Loucy (cell line): ENCODE data around the gene SEC61B.

Source experiments
- EZH2phosphoT487 ChIP-seq: fragments of 200-600 bp; IDR thresholded peaks from 2 replicates; pipeline ENCODE4 v1.6.1; 2018; ENCODE audit warnings: antibody characterized with exemption, mild to moderate bottlenecking, moderate library complexity, borderline replicate concordance
- TF ChIP-seq, protein P1 (sequence below): fragments of 200-600 bp; sonication (generic); conservative IDR thresholded peaks from 2 replicates; pipeline ENCODE4 v1.5.1; 2014; ENCODE audit warnings: mild to moderate bottlenecking, antibody characterized with exemption, low read length

DNA sequence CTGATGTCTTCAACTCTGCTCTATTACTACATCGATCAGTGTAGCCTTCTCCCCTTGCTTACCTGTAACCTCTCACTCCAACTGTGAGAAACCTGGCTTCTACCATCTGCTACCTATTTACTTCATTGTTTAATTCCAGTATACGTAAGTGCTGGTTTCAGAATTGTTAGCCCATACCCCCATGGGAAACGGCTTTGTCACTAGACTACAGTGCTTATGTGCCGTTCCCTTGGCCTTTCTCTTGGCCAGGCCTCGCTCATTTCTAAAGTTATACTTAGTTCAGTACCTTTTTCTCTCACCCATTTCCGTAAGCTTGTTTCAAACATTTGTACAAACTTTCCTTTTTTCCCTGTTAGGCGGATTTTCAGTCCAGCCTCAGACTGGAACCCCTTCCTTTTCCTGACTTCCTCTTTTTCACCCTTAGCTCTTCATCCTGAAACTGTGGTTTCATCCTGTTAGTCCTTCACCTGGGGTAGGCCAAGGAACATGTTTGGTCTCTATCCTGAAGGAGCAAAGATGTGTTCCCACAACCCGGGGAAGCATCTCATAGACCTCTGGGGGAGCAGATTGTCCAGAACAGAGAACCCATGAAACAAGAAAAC lies 22.0 kb upstream of the SEC61B start:
- TF ChIP-seq, protein P1, sequence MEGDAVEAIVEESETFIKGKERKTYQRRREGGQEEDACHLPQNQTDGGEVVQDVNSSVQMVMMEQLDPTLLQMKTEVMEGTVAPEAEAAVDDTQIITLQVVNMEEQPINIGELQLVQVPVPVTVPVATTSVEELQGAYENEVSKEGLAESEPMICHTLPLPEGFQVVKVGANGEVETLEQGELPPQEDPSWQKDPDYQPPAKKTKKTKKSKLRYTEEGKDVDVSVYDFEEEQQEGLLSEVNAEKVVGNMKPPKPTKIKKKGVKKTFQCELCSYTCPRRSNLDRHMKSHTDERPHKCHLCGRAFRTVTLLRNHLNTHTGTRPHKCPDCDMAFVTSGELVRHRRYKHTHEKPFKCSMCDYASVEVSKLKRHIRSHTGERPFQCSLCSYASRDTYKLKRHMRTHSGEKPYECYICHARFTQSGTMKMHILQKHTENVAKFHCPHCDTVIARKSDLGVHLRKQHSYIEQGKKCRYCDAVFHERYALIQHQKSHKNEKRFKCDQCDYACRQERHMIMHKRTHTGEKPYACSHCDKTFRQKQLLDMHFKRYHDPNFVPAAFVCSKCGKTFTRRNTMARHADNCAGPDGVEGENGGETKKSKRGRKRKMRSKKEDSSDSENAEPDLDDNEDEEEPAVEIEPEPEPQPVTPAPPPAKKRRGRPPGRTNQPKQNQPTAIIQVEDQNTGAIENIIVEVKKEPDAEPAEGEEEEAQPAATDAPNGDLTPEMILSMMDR, result no peak
- no peak for TF ChIP-seq EZH2phosphoT487
